HepG2 (cell line): ENCODE data around the gene MBD3. TPM values are rescaled to one million over a fixed set of nuclear protein-coding genes. Genes with fewer than 3 reads are reported as not detected.

Experiments used
- ATAC-seq: fragments of 200-7000 bp; cut with Tn5 transposase; 3 replicates; pipeline ENCODE4 v1.9.1; 2020; ENCODE audit warnings: mild to moderate bottlenecking, moderate library complexity
- BruUV-seq: library from RNA; stranded (reverse); fragments of 400-500 nt; replicated peaks from 2 replicates; lab custom pipeline; 2021; lab: Mats Ljungman, UMichigan
- CTCF ChIA-PET: fragments of 300-600 bp; formaldehyde crosslinking; extraction: SDS; loops from one replicate; lab custom pipeline; 2021; ENCODE audit warnings: low total read pairs, inconsistent platforms, low intra/inter-chr PET ratio; lab: Yijun Ruan, JAX
- POLR2A ChIA-PET: fragments of 350-600 bp; sonication (Branson Sonifier 250); formaldehyde crosslinking; loops from one replicate; lab custom pipeline; 2020; ENCODE audit warnings: antibody characterized with exemption, inconsistent platforms; lab: Yijun Ruan, JAX
- DNase-seq: peaks from one replicate; pipeline ENCODE4 v3.0.0-alpha.2; 2015; ENCODE audit warnings: low spot score
- FAIRE-seq: peaks from 3 replicates; lab custom pipeline; 2011; peaks lifted over from hg19 to GRCh38; lab: Jason Lieb, UNC
- H2AFZ ChIP-seq: one replicate; pipeline ENCODE4 v1.6.1; 2011; ENCODE audit warnings: low read length, inconsistent platforms
- H3K27ac ChIP-seq: fragments of 300-600 bp; 3 replicates; pipeline ENCODE4 v1.8.0; 2011; ENCODE audit warnings: mixed run types, mild to moderate bottlenecking, mixed read lengths, low read length, inconsistent platforms; ENCODE audit not compliant: insufficient read depth; ENCODE audit errors: extremely low read length
- H3K27me3 ChIP-seq, 2 experiments: fragments of 200-600 bp in 1 of 2; 2 replicates in 1 of 2; 3 replicates in 1 of 2; pipeline versions ENCODE4 v1.6.0 to v1.8.0; 2011; ENCODE audit warnings: low read length in 2 of 2, mild to moderate bottlenecking in 2 of 2, moderate library complexity in 2 of 2, inconsistent platforms in 1 of 2; ENCODE audit not compliant: insufficient read depth in 2 of 2, control insufficient read depth in 1 of 2
- H3K36me3 ChIP-seq, 2 experiments: fragments of 200-600 bp in 1 of 2; replicated peaks in 1 of 2; 2 replicates in 1 of 2; 3 replicates in 1 of 2; pipeline versions ENCODE4 v1.5.1 to v1.8.0; 2011; ENCODE audit warnings: low read length in 2 of 2, inconsistent platforms in 1 of 2; ENCODE audit not compliant: insufficient read depth in 2 of 2, control insufficient read depth in 1 of 2
- H3K4me1 ChIP-seq: 2 replicates; pipeline ENCODE4 v1.5.1; 2012; ENCODE audit warnings: low read length, inconsistent platforms; ENCODE audit not compliant: insufficient read depth
- H3K4me2 ChIP-seq: 2 replicates; pipeline ENCODE4 v1.6.0; 2011; ENCODE audit warnings: low read depth, low read length, inconsistent platforms
- H3K4me3 ChIP-seq, 3 experiments: fragments of 200-600 bp in 1 of 3; sonication (generic), shearing (Covaris generic) in 1 of 3; replicated peaks in 1 of 3; 2 replicates each; pipeline ENCODE4 v1.5.1; 2011 to 2016; ENCODE audit warnings: low read length in 3 of 3, inconsistent platforms in 2 of 3, low read depth in 2 of 3, mild to moderate bottlenecking in 2 of 3, control low read depth in 1 of 3, mixed read lengths in 1 of 3; ENCODE audit not compliant: insufficient read depth in 1 of 3
- H3K79me2 ChIP-seq: one replicate; pipeline ENCODE4 v1.6.1; 2011; ENCODE audit warnings: low read length, inconsistent platforms; ENCODE audit not compliant: insufficient read depth
- H3K9ac ChIP-seq: 2 replicates; pipeline ENCODE4 v1.6.0; 2011; ENCODE audit warnings: mild to moderate bottlenecking, low read depth, low read length, inconsistent platforms; ENCODE audit not compliant: insufficient read depth
- H3K9me3 ChIP-seq: 2 replicates; pipeline ENCODE4 v1.5.1; 2012; ENCODE audit warnings: mild to moderate bottlenecking, low read length
- H4K20me1 ChIP-seq: 2 replicates; pipeline ENCODE4 v1.6.0; 2011; ENCODE audit warnings: inconsistent platforms, mild to moderate bottlenecking, low read length, moderate library complexity; ENCODE audit not compliant: insufficient read depth
- BRCA1 ChIP-seq: sonication (generic); formaldehyde crosslinking; IDR thresholded peaks from 2 replicates; pipeline ENCODE4 v1.4.0; 2020; ENCODE audit warnings: missing genetic modification reagents
- HMGXB4 ChIP-seq, 2 experiments: sonication (generic) in 1 of 2; formaldehyde crosslinking in 1 of 2; IDR thresholded peaks; 2 replicates each; pipeline versions ENCODE4 v1.4.0 to v1.6.1; 2018 to 2020; ENCODE audit warnings: missing genetic modification reagents in 2 of 2, borderline replicate concordance in 1 of 2, low read depth in 1 of 2, mild to moderate bottlenecking in 1 of 2, missing biosample characterization in 1 of 2
- KMT2A ChIP-seq: sonication (generic); formaldehyde crosslinking; IDR thresholded peaks from 2 replicates; pipeline ENCODE4 v1.4.0; 2020; ENCODE audit warnings: missing genetic modification reagents
- PAXIP1 ChIP-seq: sonication (generic); formaldehyde crosslinking; conservative IDR thresholded peaks from 2 replicates; pipeline ENCODE4 v1.4.0; 2020; ENCODE audit warnings: mild to moderate bottlenecking, missing genetic modification reagents, moderate library complexity
- SIN3B ChIP-seq: fragments of 150-350 bp; IDR thresholded peaks from 2 replicates; pipeline ENCODE4 v1.6.1; 2014; ENCODE audit warnings: low read length
- TSC22D2 ChIP-seq: sonication (generic); formaldehyde crosslinking; IDR thresholded peaks from 2 replicates; pipeline ENCODE4 v1.5.1; 2020; ENCODE audit warnings: missing genetic modification reagents, mild to moderate bottlenecking, borderline replicate concordance
- ZNF180 ChIP-seq: sonication (generic); formaldehyde crosslinking; IDR thresholded peaks from 2 replicates; pipeline ENCODE4 v1.4.0; 2020; ENCODE audit warnings: low read depth, missing genetic modification reagents, borderline replicate concordance
- ZNF24 ChIP-seq: fragments of 450-650 bp; IDR thresholded peaks from 2 replicates; pipeline ENCODE4 v1.6.1; 2017; ENCODE audit warnings: antibody characterized with exemption, mild to moderate bottlenecking
- ZNF710 ChIP-seq: sonication (generic); formaldehyde crosslinking; IDR thresholded peaks from 2 replicates; pipeline ENCODE4 v1.5.0; 2020; ENCODE audit warnings: mild to moderate bottlenecking, missing genetic modification reagents, borderline replicate concordance
- ZNF737 ChIP-seq: sonication (generic); formaldehyde crosslinking; IDR thresholded peaks from 2 replicates; pipeline ENCODE4 v1.5.0; 2020; ENCODE audit warnings: missing genetic modification reagents, mild to moderate bottlenecking, borderline replicate concordance
- ZNF776 ChIP-seq: sonication (generic); formaldehyde crosslinking; IDR thresholded peaks from 2 replicates; pipeline ENCODE4 v1.4.0; 2020; ENCODE audit warnings: mild to moderate bottlenecking, missing genetic modification reagents
- WGBS: methylation state at CpG from one replicate; pipeline ENCODE4 v1.1.6; 2017; ENCODE audit warnings: low lambda C conversion rate; 5-methylcytosine and 5-hydroxymethylcytosine counted together
- in situ Hi-C: cut with HindIII; loops from 2 replicates; pipeline ENCODE4 v1.10.0; 2017; ENCODE audit warnings: low pct_unique_long_range_greater_than_20kb; ENCODE audit not compliant: extremely low pct_ligation_motif_present
- intact Hi-C: fragments of 100-400 bp; cut with micrococcal nuclease; formaldehyde crosslinking; loops from one replicate; pipeline ENCODE4 v1.10.0; 2022; ENCODE audit not compliant: unreplicated experiment
- polyA plus RNA-seq, 8 experiments: library from polyadenylated mRNA; depleted of rRNA in 3 of 8; stranded (reverse) in 7 of 8; unstranded in 1 of 8; fragments of >200 nt; fragmentation: Illumina TruSeq in 4 of 8; extraction: Trizol in 4 of 8; gene quantifications; 2 replicates each; pipeline versions ENCODE4 v1.2.1 to v1.2.3, GENCODE V29; 2011 to 2016; ENCODE audit warnings: low read depth in 4 of 8, missing spikeins in 1 of 8, mixed read lengths in 1 of 8; ENCODE audit not compliant: insufficient read depth in 1 of 8
- total RNA-seq, 5 experiments: library from RNA; depleted of rRNA; stranded (reverse); fragments of >200 nt; fragmentation: Illumina TruSeq; extraction: Trizol; gene quantifications; 2 replicates each; pipeline ENCODE4 v1.2.3, GENCODE V29; 2016; ENCODE audit warnings: low read depth in 1 of 5

The MBD3 gene
- total and polyA plus RNA-seq, 2 of the 13 experiments (the other 11 are each of a cell fraction or from before 2014, with no cell fraction given): 21.2 to 76.9 TPM

- TF ChIP-seq PAXIP1: no peak
- no peak for TF ChIP-seq ZNF24
These were observed 38.1 kb upstream of the MBD3 start (continued) for GRCh38 chr19:1630811-1631210.

- no TSS peak for BruUV-seq
- ATAC-seq: no peak
- Histone ChIP-seq H3K4me1 (0 out of 2 replicates have a peak, but pooled peaks cover 11% of the 10 kb centered on the region), H3K9ac (no peak overlapping the region), H3K4me3 (no peak overlapping the region), H3K79me2 (no peaks in the 10 kb centered on the region), H3K9me3 (no peaks in the 10 kb centered on the region), H2AFZ (no peak overlapping the region), H3K27me3 (no peaks in the 10 kb centered on the region), H3K27ac (no peak overlapping the region), H4K20me1 (no peaks in the 10 kb centered on the region), H3K36me3 (peaks cover 7 to 31% of the 10 kb centered on the region in 2 experiments; a peak in 4 of 5 replicates), H3K4me2 (no peak overlapping the region)
- no peak for FAIRE-seq
- POLR2A ChIA-PET: no interaction called here
- WGBS: 96% methylated on average over 4 of the region's 20 CpGs
- intact Hi-C loops (no loop called here), in situ Hi-C loops (no loop called here)
- no peak for DNase-seq
- CTCF ChIA-PET: no interaction called here
- TF ChIP-seq ZNF710 (CRISPR knock-in tag) (no peak), ZNF180 (no peak), ZNF776 (CRISPR knock-in tag) (no peak), TSC22D2 (CRISPR knock-in tag) (no peak), BRCA1 (CRISPR knock-in tag) (no peak), KMT2A (CRISPR knock-in tag) (no peak), HMGXB4 (CRISPR knock-in tag; IDR thresholded peaks at IDR 0.05; ENCODE audit: borderline replicate concordance in 1 of 2, low read depth in 1 of 2) (no peak), SIN3B (no peak), ZNF737 (CRISPR knock-in tag) (no peak), PAXIP1 (no peak)
These were observed 37.3 kb upstream of the MBD3 start for GRCh38 chr19:1630012-1630411.
